ENCODE results near the gene CDC37. TPM values are rescaled to one million over a fixed set of nuclear protein-coding genes. Genes with fewer than 3 reads are reported as not detected.
A peak's percentile ranks its signal among the peaks of the same experiment; 100 is the strongest.
"Not testable (repeated sequence)": the region's sequence is repeated elsewhere in the genome, so short reads cannot be mapped to it uniquely, and the experiment has no call there.

The CDC37 gene
- total and polyA plus RNA-seq, 12 donors, result 72.8 to 518 (median 117) TPM

DNA sequence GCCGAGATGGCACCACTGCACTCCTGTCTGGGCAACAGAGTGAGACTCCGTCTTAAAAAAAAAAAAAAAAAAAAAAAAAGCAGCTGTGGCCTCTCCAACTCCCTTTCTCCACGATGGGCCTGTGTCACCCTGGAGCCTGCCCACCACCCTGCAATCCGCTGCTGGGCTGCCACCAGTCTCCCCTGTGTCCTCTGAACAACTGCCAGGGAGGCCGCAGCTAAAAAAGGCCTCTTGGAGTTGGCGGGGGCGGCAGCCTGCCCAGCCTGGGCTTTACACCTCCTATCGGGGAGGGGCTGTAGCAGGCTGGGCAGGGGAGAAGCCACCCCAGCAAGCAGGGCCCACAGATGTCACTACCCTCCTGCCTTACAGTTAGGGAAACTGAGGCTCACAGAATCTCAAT is 3.5 kb downstream of the CDC37 start:
- DNase-seq, result no peak
- Histone ChIP-seq H3K9me3 (replicated peaks in 1 of 3) (no peaks in the 10 kb centered on the region), H3K36me3 (replicated peaks in 1 of 2) (peaks cover 0 to 10% of the 10 kb centered on the region in 2 donors), H3K4me1 (replicated peaks in 1 of 2) (peaks cover 26 to 28% of the 10 kb centered on the region in 2 donors), H3K27ac (no peak overlapping the region), H3K27me3 (no peaks in the 10 kb centered on the region), H3K4me3 (no peak overlapping the region)
- intact Hi-C loops (cut with DNase I), result loop anchor here in 1 of 2 donors (10.0 kb wide), 1 partner anchor 175 kb away; no protein-coding TSS in a partner anchor
- WGBS, 4 donors, result 84 to 91% (median 87%) methylated on average over 6 to 8 of the region's 8 CpGs
- TF ChIP-seq POLR2A (IDR thresholded peaks at IDR 0.05), result no peak
- TF ChIP-seq, protein P1, sequence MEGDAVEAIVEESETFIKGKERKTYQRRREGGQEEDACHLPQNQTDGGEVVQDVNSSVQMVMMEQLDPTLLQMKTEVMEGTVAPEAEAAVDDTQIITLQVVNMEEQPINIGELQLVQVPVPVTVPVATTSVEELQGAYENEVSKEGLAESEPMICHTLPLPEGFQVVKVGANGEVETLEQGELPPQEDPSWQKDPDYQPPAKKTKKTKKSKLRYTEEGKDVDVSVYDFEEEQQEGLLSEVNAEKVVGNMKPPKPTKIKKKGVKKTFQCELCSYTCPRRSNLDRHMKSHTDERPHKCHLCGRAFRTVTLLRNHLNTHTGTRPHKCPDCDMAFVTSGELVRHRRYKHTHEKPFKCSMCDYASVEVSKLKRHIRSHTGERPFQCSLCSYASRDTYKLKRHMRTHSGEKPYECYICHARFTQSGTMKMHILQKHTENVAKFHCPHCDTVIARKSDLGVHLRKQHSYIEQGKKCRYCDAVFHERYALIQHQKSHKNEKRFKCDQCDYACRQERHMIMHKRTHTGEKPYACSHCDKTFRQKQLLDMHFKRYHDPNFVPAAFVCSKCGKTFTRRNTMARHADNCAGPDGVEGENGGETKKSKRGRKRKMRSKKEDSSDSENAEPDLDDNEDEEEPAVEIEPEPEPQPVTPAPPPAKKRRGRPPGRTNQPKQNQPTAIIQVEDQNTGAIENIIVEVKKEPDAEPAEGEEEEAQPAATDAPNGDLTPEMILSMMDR (IDR thresholded peaks at IDR 0.05), result no peak

DNA sequence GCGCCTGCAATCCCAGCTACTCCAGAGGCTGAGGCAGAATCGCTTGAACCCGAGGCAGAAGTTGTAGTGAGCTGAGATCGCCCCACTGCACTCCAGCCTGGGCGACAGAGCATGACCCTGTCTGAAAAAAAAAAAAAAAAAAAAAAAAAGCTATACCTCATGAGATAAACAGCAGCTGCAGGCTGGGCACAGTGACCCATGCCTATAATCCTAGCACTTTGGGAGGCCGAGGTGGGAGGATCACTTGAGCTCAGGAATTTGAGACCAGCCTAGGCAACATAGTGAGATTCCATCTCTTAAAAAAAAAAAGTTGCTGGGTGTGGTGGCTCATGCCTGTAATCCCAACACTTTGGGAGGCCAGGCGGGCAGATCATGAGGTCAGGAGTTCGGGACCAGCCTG is 4.0 kb downstream of the CDC37 start:
- not testable (repeated sequence) for DNase-seq
- peaks cover 21 to 23% of the 10 kb centered on the region in 2 donors for H3K4me1 ChIP-seq (replicated peaks in 1 of 2)

DNA sequence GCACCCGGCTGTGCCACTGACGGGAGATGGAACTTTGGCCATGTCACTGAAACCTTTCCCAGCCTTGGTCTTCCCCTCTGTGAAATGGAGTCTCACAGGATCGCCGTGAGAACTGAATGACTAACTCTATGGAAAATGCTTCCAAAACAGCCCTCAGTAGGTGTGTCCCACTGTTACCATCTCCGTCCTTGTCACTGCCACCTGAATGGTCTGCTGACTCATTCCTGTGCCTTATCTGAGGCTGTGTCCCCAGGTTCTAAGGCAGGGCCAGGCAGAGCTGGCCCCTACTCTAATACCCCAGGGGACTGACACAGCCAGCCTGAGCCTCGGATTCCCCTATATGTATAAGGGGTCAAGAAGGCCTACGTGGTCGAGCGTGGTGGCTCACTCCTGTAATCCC is 4.5 kb downstream of the CDC37 start:
- H3K27ac ChIP-seq, result no peak overlapping the region
- intact Hi-C loops (cut with DNase I), result no loop called here
- no peaks in the 10 kb centered on the region for H3K27me3 ChIP-seq
- H3K4me3 ChIP-seq, result no peak overlapping the region
- H3K36me3 ChIP-seq (replicated peaks in 1 of 2), result peaks cover 0 to 21% of the 10 kb centered on the region in 2 donors
- TF ChIP-seq POLR2A (IDR thresholded peaks at IDR 0.05), result no peak
- TF ChIP-seq, protein P1 (IDR thresholded peaks at IDR 0.05), result no peak
- H3K9me3 ChIP-seq (replicated peaks in 1 of 3), result no peaks in the 10 kb centered on the region
- WGBS, 4 donors, result 74 to 86% (median 81%) methylated on average over 6 to 9 of the region's 9 CpGs
- no peak for DNase-seq
- peaks cover 18 to 20% of the 10 kb centered on the region in 2 donors for H3K4me1 ChIP-seq (replicated peaks in 1 of 2)

More for the DNA sequence above, 4.0 kb downstream of the CDC37 start:
- H3K36me3 ChIP-seq (replicated peaks in 1 of 2), result peaks cover 0 to 16% of the 10 kb centered on the region in 2 donors
- H3K27ac ChIP-seq; H3K4me3 ChIP-seq; H3K27me3 ChIP-seq; H3K9me3 ChIP-seq (replicated peaks in 1 of 3); intact Hi-C loops (cut with DNase I): not testable (repeated sequence)
- 91 to 96% (median 94%) methylated on average over 8 of the region's 8 CpGs for WGBS, 4 donors

DNA sequence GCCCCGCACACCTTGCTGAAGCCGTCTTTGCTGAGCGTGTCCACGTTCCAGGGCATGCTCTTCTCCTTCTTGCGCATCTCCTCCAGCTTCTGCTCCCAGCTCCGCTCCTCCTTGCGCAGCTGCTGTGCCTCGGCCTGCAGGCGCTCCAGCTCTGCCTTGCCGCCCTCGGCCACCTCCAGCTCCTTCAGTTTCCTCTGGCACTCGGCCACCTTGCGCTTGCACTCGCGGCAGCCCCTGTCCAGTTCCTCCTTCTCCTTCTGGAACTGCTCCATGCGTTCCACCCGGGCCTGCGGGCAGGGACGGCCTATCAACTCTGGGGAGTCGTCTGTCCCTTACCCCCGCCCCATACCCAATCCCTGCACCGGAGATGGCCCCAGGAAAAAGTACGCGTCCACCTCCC is 7.4 kb downstream of the CDC37 start:
- WGBS, 4 donors, result 73 to 81% (median 78%) methylated on average over 11 to 24 of the region's 24 CpGs
- peaks cover 2 to 3% of the 10 kb centered on the region in 2 donors for H3K4me1 ChIP-seq (replicated peaks in 1 of 2)
- H3K4me3 ChIP-seq, result no peak overlapping the region
- H3K27me3 ChIP-seq, result no peaks in the 10 kb centered on the region
- peaks cover 0 to 50% of the 10 kb centered on the region in 2 donors for H3K36me3 ChIP-seq (replicated peaks in 1 of 2)
- TF ChIP-seq, protein P1 (IDR thresholded peaks at IDR 0.05), result no peak
- no peak for TF ChIP-seq POLR2A (IDR thresholded peaks at IDR 0.05)
- H3K27ac ChIP-seq, result no peak overlapping the region
- H3K9me3 ChIP-seq (replicated peaks in 1 of 3), result no peaks in the 10 kb centered on the region
- DNase-seq, result peak in 1 of 7 donors; percentile 29
- intact Hi-C loops (cut with DNase I), result no loop called here

DNA sequence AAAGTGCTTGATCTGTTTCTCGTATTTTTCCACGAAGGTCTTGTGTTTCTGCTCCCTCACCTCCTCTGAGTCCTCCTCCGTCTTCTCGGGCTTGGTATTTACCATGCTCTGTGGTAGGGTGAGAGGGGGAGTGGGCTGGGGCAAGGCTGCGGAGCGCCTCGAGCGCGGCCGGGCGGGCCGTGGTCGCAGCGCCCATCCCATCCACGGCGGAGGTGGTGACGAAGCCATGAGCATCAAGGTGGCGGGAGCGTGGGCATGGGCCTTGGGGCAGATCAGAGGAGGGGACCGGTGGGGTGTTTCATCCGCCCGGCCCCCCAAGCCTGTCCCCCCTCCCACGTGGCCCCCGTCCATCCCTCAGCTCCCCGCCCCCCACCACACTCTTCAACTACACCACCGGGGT is 7.9 kb downstream of the CDC37 start:
- no peaks in the 10 kb centered on the region for H3K27me3 ChIP-seq
- no peak for DNase-seq
- intact Hi-C loops (cut with DNase I), result no loop called here
- 92 to 96% (median 95%) methylated on average over 10 to 26 of the region's 26 CpGs for WGBS, 4 donors
- peaks cover 0 to 52% of the 10 kb centered on the region in 2 donors for H3K36me3 ChIP-seq (replicated peaks in 1 of 2)
- H3K4me1 ChIP-seq (replicated peaks in 1 of 2), result no peaks in the 10 kb centered on the region
- no peak overlapping the region for H3K27ac ChIP-seq
- TF ChIP-seq, protein P1 (IDR thresholded peaks at IDR 0.05), result no peak
- TF ChIP-seq POLR2A (IDR thresholded peaks at IDR 0.05), result no peak
- H3K9me3 ChIP-seq (replicated peaks in 1 of 3), result no peaks in the 10 kb centered on the region
- no peak overlapping the region for H3K4me3 ChIP-seq

Measured in adrenal gland (tissue), 12 donors.